Measurements from ENCODE around the gene ZNF132. TPM values are rescaled to one million over a fixed set of nuclear protein-coding genes. Genes with fewer than 3 reads are reported as not detected.

Gene ZNF132
- 2.1 and 3.0 TPM in 2 replicates for total RNA-seq

GRCh38 chr19:58439576-58440554, at the start of gene ZNF132:
TSS of gene ZNF132 (minus strand) at chr19:58440153. CDS start at chr19:58439821, 332 bp downstream.

GRCh38 chr19:58475714-58476497, 36.0 kb upstream of the ZNF132 start, which contains the start of gene ZNF446:
TSS of gene ZNF446 (plus strand) at chr19:58476352. CDS start at chr19:58477219, 867 bp downstream.

GRCh38 chr19:58466760-58467589, 27.0 kb upstream of the ZNF132 start, which contains the start of gene ZNF324:
TSS of gene ZNF324 (plus strand) at chr19:58467080. CDS start at chr19:58469186, 2,106 bp downstream.

GRCh38 chr19:58451358-58452101, 11.6 kb upstream of the ZNF132 start, which contains the start of gene ZNF324B:
TSS of gene ZNF324B (plus strand) at chr19:58451622. CDS start at chr19:58453702, 2,080 bp downstream.

GRCh38 chr19:58408152-58409009, 31.6 kb downstream of the ZNF132 start, which contains the start of gene ZNF584:
TSS of gene ZNF584 (plus strand) at chr19:58408649. CDS start at chr19:58409148, 499 bp downstream.

GRCh38 chr19:58395220-58395978, 44.6 kb downstream of the ZNF132 start, which contains the start of gene RNF225:
TSS of gene RNF225 (plus strand) at chr19:58395656. CDS start at chr19:58396090, 434 bp downstream.

GRCh38 chr19:58386576-58387337, 53.2 kb downstream of the ZNF132 start, which contains the start of gene RPS5:
TSS of gene RPS5 (plus strand) at chr19:58387269. CDS start at chr19:58388138, 869 bp downstream.

Other genes with a start within 250 kb of the ZNF132 start
- 37.2 and 43.0 TPM in 2 replicates for gene ZNF544, start 211.2 kb downstream of the ZNF132 start, total RNA-seq
- 3.7 and 4.2 TPM in 2 replicates for gene ZNF8, start 161.2 kb downstream of the ZNF132 start, total RNA-seq
- gene ERVK3-1, start 134.8 kb downstream of the ZNF132 start, total RNA-seq = 52.1 and 56.0 TPM in 2 replicates
- gene ZSCAN22, start 113.2 kb downstream of the ZNF132 start, total RNA-seq = 1.6 and 1.8 TPM in 2 replicates
- 56.7 and 57.5 TPM in 2 replicates for gene A1BG, start 86.7 kb downstream of the ZNF132 start, total RNA-seq
- gene ZNF497, start 77.4 kb downstream of the ZNF132 start, total RNA-seq = under 0.01 and 0.74 TPM in 2 replicates
- 0.89 and 2.4 TPM in 2 replicates for gene ZNF837, start 59.1 kb downstream of the ZNF132 start, total RNA-seq
- 2,682 and 2,963 TPM in 2 replicates for gene RPS5, start 52.9 kb downstream of the ZNF132 start, total RNA-seq
- gene RNF225, start 44.5 kb downstream of the ZNF132 start, total RNA-seq = not detected in 2 replicates
- 8.2 and 13.1 TPM in 2 replicates for gene ZNF584, start 31.5 kb downstream of the ZNF132 start, total RNA-seq
- gene ZNF324B, start 11.5 kb upstream of the ZNF132 start, total RNA-seq = 5.5 and 6.2 TPM in 2 replicates
- 7.7 and 9.1 TPM in 2 replicates for gene ZNF324, start 26.9 kb upstream of the ZNF132 start, total RNA-seq
- 8.0 and 9.4 TPM in 2 replicates for gene ZNF446, start 36.2 kb upstream of the ZNF132 start, total RNA-seq
- 15.2 and 18.3 TPM in 2 replicates for gene SLC27A5, start 71.8 kb upstream of the ZNF132 start, total RNA-seq
- gene ZBTB45, start 79.7 kb upstream of the ZNF132 start, total RNA-seq = 12.8 and 14.4 TPM in 2 replicates
- 474 and 516 TPM in 2 replicates for gene TRIM28, start 103.9 kb upstream of the ZNF132 start, total RNA-seq
- gene CHMP2A, start 115.0 kb upstream of the ZNF132 start, total RNA-seq = 120 and 121 TPM in 2 replicates
- gene UBE2M, start 118.5 kb upstream of the ZNF132 start, total RNA-seq = 27.2 and 47.9 TPM in 2 replicates
- 6.1 and 6.2 TPM in 2 replicates for gene MZF1, start 133.2 kb upstream of the ZNF132 start, total RNA-seq

Measured in bronchus fibroblast of lung (primary cell).